Bronchial epithelial cell (primary cell): ENCODE results near the gene RAB7B. TPM values are rescaled to one million over a fixed set of nuclear protein-coding genes. Genes with fewer than 3 reads are reported as not detected.
A peak's percentile ranks its signal among the peaks of the same experiment; 100 is the strongest.

Experiments
- DNase-seq: peaks from one replicate; pipeline ENCODE4 v3.0.0-alpha.2; 2010; ENCODE audit warnings: low read depth
- FAIRE-seq: peaks from 2 replicates; lab custom pipeline; 2011; peaks lifted over from hg19 to GRCh38; lab: Jason Lieb, UNC
- H3K27me3 ChIP-seq: 2 replicates; pipeline ENCODE4 v1.5.1; 2011; ENCODE audit warnings: low read length; ENCODE audit not compliant: control insufficient read depth, insufficient read depth
- H3K36me3 ChIP-seq: 2 replicates; pipeline ENCODE4 v1.5.1; 2011; ENCODE audit warnings: low read length; ENCODE audit not compliant: control insufficient read depth, insufficient read depth
- H3K4me3 ChIP-seq: 2 replicates; pipeline ENCODE4 v1.5.1; 2011; ENCODE audit warnings: mild to moderate bottlenecking, low read depth, low read length, control low read depth
- CTCF ChIP-seq: IDR thresholded peaks from 2 replicates; pipeline ENCODE4 v1.5.1; 2011; ENCODE audit warnings: mild to moderate bottlenecking, moderate library complexity, low read length, control low read depth, inconsistent platforms; ENCODE audit not compliant: insufficient read depth, severe bottlenecking
- total RNA-seq: library from RNA; depleted of rRNA; stranded (reverse); fragments of >200 nt; gene quantifications from 2 replicates; pipeline ENCODE4 v1.2.1, GENCODE V29; 2014

The RAB7B gene
- total RNA-seq, 1 donor from 2014 or later: 2.9 TPM

- DNase-seq: no peak
- H3K4me3 ChIP-seq: no peak overlapping the region
- H3K36me3 ChIP-seq: no peaks in the 10 kb centered on the region
- FAIRE-seq: no peak
- no peak for TF ChIP-seq CTCF
- H3K27me3 ChIP-seq: peaks cover 20% of the 10 kb centered on the region
Measured at GRCh38 chr1:205951746-205952145, 51.4 kb downstream of the RAB7B start.

- FAIRE-seq: peak; percentile 82
- Histone ChIP-seq H3K36me3 (no peaks in the 10 kb centered on the region), H3K4me3 (no peak overlapping the region), H3K27me3 (peaks cover 20% of the 10 kb centered on the region)
- peak; percentile 60 for DNase-seq
- no peak for TF ChIP-seq CTCF
Measured at GRCh38 chr1:205950826-205951549, 52.2 kb downstream of the RAB7B start.

GRCh38 chr1:205950280-205950679 is 52.9 kb downstream of the RAB7B start:
- DNase-seq: peak; percentile 69
- FAIRE-seq: peak; percentile 43
- peaks cover 20% of the 10 kb centered on the region for H3K27me3 ChIP-seq
- no peak overlapping the region for H3K4me3 ChIP-seq
- no peaks in the 10 kb centered on the region for H3K36me3 ChIP-seq
- no peak for TF ChIP-seq CTCF

DNA sequence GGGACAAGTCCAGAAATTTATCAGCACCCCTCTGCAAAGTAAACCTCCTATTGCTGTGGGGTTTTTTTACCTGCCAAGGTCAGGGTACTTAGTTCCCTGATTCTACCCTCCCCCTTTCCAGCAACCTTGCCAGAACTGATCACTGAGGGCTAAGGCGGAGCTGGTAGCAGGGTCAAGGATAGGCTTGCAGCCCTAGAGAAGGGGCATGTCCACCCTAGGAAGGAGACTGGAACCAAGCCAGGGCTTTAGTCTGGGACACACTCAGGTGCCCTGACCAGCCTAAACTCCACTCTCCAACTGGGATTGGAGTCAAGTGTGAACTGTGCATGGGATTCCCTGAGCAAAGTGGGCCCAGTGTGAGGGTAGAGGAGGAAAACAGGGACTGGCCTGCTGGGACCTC is 53.4 kb downstream of the RAB7B start:
- FAIRE-seq (no peak), DNase-seq (no peak)
- Histone ChIP-seq H3K27me3 (peaks cover 23% of the 10 kb centered on the region), H3K36me3 (no peaks in the 10 kb centered on the region), H3K4me3 (no peak overlapping the region)
- no peak for TF ChIP-seq CTCF

DNA sequence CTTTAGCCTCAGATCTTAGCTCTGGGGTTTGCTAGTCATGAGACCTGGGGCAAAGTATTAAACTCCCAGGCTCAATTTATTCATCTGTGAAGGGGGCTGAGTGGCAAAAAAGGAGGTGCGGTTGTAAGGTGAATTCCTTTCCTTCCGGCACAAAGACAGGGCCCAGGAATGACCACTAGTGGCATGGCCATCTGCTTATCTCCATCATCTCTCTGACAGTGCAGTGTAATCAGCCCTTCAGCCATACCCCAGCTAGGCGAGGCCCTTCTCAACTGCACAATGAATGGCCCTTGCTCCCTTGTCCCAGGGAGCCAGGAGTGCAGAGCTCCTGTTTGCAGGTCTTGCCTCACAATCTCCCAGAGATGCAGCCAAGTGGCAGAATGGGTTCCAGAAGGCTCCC is 54.3 kb downstream of the RAB7B start:
- FAIRE-seq: no peak

More for the DNA sequence above, 54.3 kb downstream of the RAB7B start:
- Histone ChIP-seq H3K4me3 (no peak overlapping the region), H3K36me3 (no peaks in the 10 kb centered on the region), H3K27me3 (peaks cover 28% of the 10 kb centered on the region)
- TF ChIP-seq CTCF: no peak
- no peak for DNase-seq
